ENCODE data around the gene ADARB1. TPM values are rescaled to one million over a fixed set of nuclear protein-coding genes. Genes with fewer than 3 reads are reported as not detected.

ADARB1 gene
- polyA plus RNA-seq, 1 donor (not counting 4 experiments of a cell fraction or from before 2014, with no cell fraction given) = 13.0 TPM

- no peak overlapping the region for H3K4me2 ChIP-seq (ENCODE audit: control insufficient read depth, extremely low read depth, insufficient read depth, low read depth, low read length)
- DNase-seq (ENCODE audit: low read depth, low spot score) (no peak), FAIRE-seq (no peak)
- H3K36me3 ChIP-seq (ENCODE audit: control insufficient read depth in 2 of 2, extremely low read depth in 1 of 2, insufficient read depth in 2 of 2, low read length in 2 of 2) = peaks cover 0 to 4% of the 10 kb centered on the region in 2 experiments
- peaks cover 25% of the 10 kb centered on the region for H3K4me1 ChIP-seq (ENCODE audit: control insufficient read depth, extremely low read depth, insufficient read depth, low read length)
- no peak overlapping the region for H3K27ac ChIP-seq (ENCODE audit: control insufficient read depth, insufficient read depth, low read length)
- H3K9me1 ChIP-seq (ENCODE audit: control insufficient read depth, extremely low read depth, insufficient read depth, low read length) = no peaks in the 10 kb centered on the region
- dilution Hi-C loops (cut with MboI; ENCODE audit: extremely low pct_ligation_motif_present, low sequenced_read_pairs) = no loop called here
- no peaks in the 10 kb centered on the region for H3K9me3 ChIP-seq (ENCODE audit: control insufficient read depth, low read depth, low read length)
- no peak for TF ChIP-seq CTCF (optimal IDR thresholded peaks at IDR 0.05 in 1 of 3, IDR thresholded peaks at IDR 0.05 in 1 of 3, conservative IDR thresholded peaks at IDR 0.05 in 1 of 3; ENCODE audit: extremely low read depth in 1 of 3, insufficient read depth in 2 of 3, low read length in 3 of 3)
- no peak for TF ChIP-seq EZH2 (IDR thresholded peaks at IDR 0.05; ENCODE audit: low read length)
- H2AFZ ChIP-seq (ENCODE audit: control insufficient read depth, low read length) = no peak overlapping the region
- no peak overlapping the region for H3K4me3 ChIP-seq (ENCODE audit: control insufficient read depth in 2 of 3, extremely low read depth in 1 of 3, insufficient read depth in 2 of 3, low read depth in 1 of 3, low read length in 3 of 3)
- H3K27me3 ChIP-seq (ENCODE audit: control insufficient read depth, extremely low read depth, insufficient read depth, low read length) = no peaks in the 10 kb centered on the region
- H4K20me1 ChIP-seq (ENCODE audit: control insufficient read depth, extremely low read depth, insufficient read depth, low read length) = peaks cover 6% of the 10 kb centered on the region
- H3K9ac ChIP-seq (ENCODE audit: control insufficient read depth, extremely low read depth, insufficient read depth, low read length) = no peak overlapping the region
- H3K79me2 ChIP-seq (ENCODE audit: control insufficient read depth, insufficient read depth, low read length) = peaks cover 26% of the 10 kb centered on the region
These were observed 25.2 kb downstream of the ADARB1 start for GRCh38 chr21:45099571-45099970.

GRCh38 chr21:45100866-45101265 lies 26.5 kb downstream of the ADARB1 start:
- FAIRE-seq (no peak), DNase-seq (ENCODE audit: low read depth, low spot score) (no peak)
- Histone ChIP-seq H3K4me2 (ENCODE audit: control insufficient read depth, extremely low read depth, insufficient read depth, low read depth, low read length) (no peak overlapping the region), H3K9ac (ENCODE audit: control insufficient read depth, extremely low read depth, insufficient read depth, low read length) (no peak overlapping the region), H3K9me1 (ENCODE audit: control insufficient read depth, extremely low read depth, insufficient read depth, low read length) (no peaks in the 10 kb centered on the region), H3K9me3 (ENCODE audit: control insufficient read depth, low read depth, low read length) (no peaks in the 10 kb centered on the region), H3K27ac (ENCODE audit: control insufficient read depth, insufficient read depth, low read length) (no peak overlapping the region), H3K4me1 (ENCODE audit: control insufficient read depth, extremely low read depth, insufficient read depth, low read length) (peaks cover 28% of the 10 kb centered on the region), H3K27me3 (ENCODE audit: control insufficient read depth, extremely low read depth, insufficient read depth, low read length) (no peaks in the 10 kb centered on the region), H2AFZ (ENCODE audit: control insufficient read depth, low read length) (no peak overlapping the region), H4K20me1 (ENCODE audit: control insufficient read depth, extremely low read depth, insufficient read depth, low read length) (peaks cover 6% of the 10 kb centered on the region), H3K79me2 (ENCODE audit: control insufficient read depth, insufficient read depth, low read length) (peaks cover 21% of the 10 kb centered on the region), H3K4me3 (ENCODE audit: control insufficient read depth in 2 of 3, extremely low read depth in 1 of 3, insufficient read depth in 2 of 3, low read depth in 1 of 3, low read length in 3 of 3) (no peak overlapping the region), H3K36me3 (ENCODE audit: control insufficient read depth in 2 of 2, extremely low read depth in 1 of 2, insufficient read depth in 2 of 2, low read length in 2 of 2) (peaks cover 0 to 4% of the 10 kb centered on the region in 2 experiments)
- dilution Hi-C loops (cut with MboI; ENCODE audit: extremely low pct_ligation_motif_present, low sequenced_read_pairs) = no loop called here
- TF ChIP-seq CTCF (optimal IDR thresholded peaks at IDR 0.05 in 1 of 3, IDR thresholded peaks at IDR 0.05 in 1 of 3, conservative IDR thresholded peaks at IDR 0.05 in 1 of 3; ENCODE audit: extremely low read depth in 1 of 3, insufficient read depth in 2 of 3, low read length in 3 of 3) (no peak), EZH2 (IDR thresholded peaks at IDR 0.05; ENCODE audit: low read length) (no peak)
